HepG2 (cell line): ENCODE measurements around the gene TOX4. TPM values are rescaled to one million over a fixed set of nuclear protein-coding genes. Genes with fewer than 3 reads are reported as not detected.

Experiments used
- ARHGAP35 ChIP-seq: sonication (generic); formaldehyde crosslinking; IDR thresholded peaks from 2 replicates; pipeline ENCODE4 v1.9.0; 2022; ENCODE audit warnings: mild to moderate bottlenecking, inconsistent platforms, moderate library complexity, missing genetic modification reagents, borderline replicate concordance
- GPN1 ChIP-seq: sonication (generic); formaldehyde crosslinking; IDR thresholded peaks from 2 replicates; pipeline ENCODE4 v1.5.1; 2020; ENCODE audit warnings: missing genetic modification reagents, borderline replicate concordance
- KMT2A ChIP-seq: sonication (generic); formaldehyde crosslinking; IDR thresholded peaks from 2 replicates; pipeline ENCODE4 v1.4.0; 2020; ENCODE audit warnings: missing genetic modification reagents
- LCORL ChIP-seq, 2 experiments: fragments of 450-650 bp in 1 of 2; sonication (generic) in 1 of 2; formaldehyde crosslinking in 1 of 2; IDR thresholded peaks; 2 replicates each; pipeline versions ENCODE4 v1.5.0 to v1.6.1; 2017 to 2020; ENCODE audit warnings: antibody characterized with exemption in 1 of 2, missing genetic modification reagents in 1 of 2
- SOX6 ChIP-seq, 2 experiments: fragments of 450-650 bp in 1 of 2; sonication (generic) in 1 of 2; formaldehyde crosslinking in 1 of 2; IDR thresholded peaks; 2 replicates each; pipeline versions ENCODE4 v1.4.0 to v1.6.1; 2017 to 2020; ENCODE audit warnings: antibody characterized with exemption in 1 of 2, mild to moderate bottlenecking in 1 of 2, missing genetic modification reagents in 1 of 2
- TRAFD1 ChIP-seq: sonication (generic); formaldehyde crosslinking; IDR thresholded peaks from 2 replicates; pipeline ENCODE4 v1.5.1; 2020; ENCODE audit warnings: missing genetic modification reagents, mild to moderate bottlenecking, borderline replicate concordance
- UBTF ChIP-seq: sonication (generic); formaldehyde crosslinking; IDR thresholded peaks from 2 replicates; pipeline ENCODE4 v1.4.0; 2020; ENCODE audit warnings: mild to moderate bottlenecking, missing genetic modification reagents
- YEATS2 ChIP-seq: sonication (generic); formaldehyde crosslinking; IDR thresholded peaks from 2 replicates; pipeline ENCODE4 v1.4.0; 2020; ENCODE audit warnings: missing genetic modification reagents, borderline replicate concordance
- ZBTB10 ChIP-seq: sonication (generic); formaldehyde crosslinking; IDR thresholded peaks from 2 replicates; pipeline ENCODE4 v1.4.0; 2020; ENCODE audit warnings: missing genetic modification reagents, borderline replicate concordance
- ZNF292 ChIP-seq: sonication (generic); formaldehyde crosslinking; IDR thresholded peaks from 2 replicates; pipeline ENCODE4 v1.8.1; 2022; ENCODE audit warnings: mild to moderate bottlenecking, low read depth, missing genetic modification reagents, borderline replicate concordance
- ZNF530 ChIP-seq: sonication (generic); formaldehyde crosslinking; IDR thresholded peaks from 2 replicates; pipeline ENCODE4 v1.5.0; 2020; ENCODE audit warnings: low read depth, mild to moderate bottlenecking, missing genetic modification reagents
- polyA plus RNA-seq, 8 experiments: library from polyadenylated mRNA; depleted of rRNA in 3 of 8; stranded (reverse) in 7 of 8; unstranded in 1 of 8; fragments of >200 nt; fragmentation: Illumina TruSeq in 4 of 8; extraction: Trizol in 4 of 8; gene quantifications; 2 replicates each; pipeline versions ENCODE4 v1.2.1 to v1.2.3, GENCODE V29; 2011 to 2016; ENCODE audit warnings: low read depth in 4 of 8, missing spikeins in 1 of 8, mixed read lengths in 1 of 8; ENCODE audit not compliant: insufficient read depth in 1 of 8
- total RNA-seq, 5 experiments: library from RNA; depleted of rRNA; stranded (reverse); fragments of >200 nt; fragmentation: Illumina TruSeq; extraction: Trizol; gene quantifications; 2 replicates each; pipeline ENCODE4 v1.2.3, GENCODE V29; 2016; ENCODE audit warnings: low read depth in 1 of 5
- TF ChIP-seq, protein P1 (sequence below): IDR thresholded peaks from 2 replicates; pipeline ENCODE4 v1.6.1; 2016; ENCODE audit warnings: low read depth, missing genetic modification reagents, missing compliant biosample characterization
- TF ChIP-seq, protein P2 (sequence below): IDR thresholded peaks from 2 replicates; pipeline ENCODE4 v1.6.1; 2016; ENCODE audit warnings: mild to moderate bottlenecking, missing biosample characterization, missing genetic modification reagents
- TF ChIP-seq, protein P3 (sequence below): sonication (generic); formaldehyde crosslinking; IDR thresholded peaks from 2 replicates; pipeline ENCODE4 v1.4.0; 2020; ENCODE audit warnings: mild to moderate bottlenecking, missing genetic modification reagents

TOX4 gene
- total and polyA plus RNA-seq, 2 of the 13 experiments (the other 11 are each of a cell fraction or from before 2014, with no cell fraction given): 71.8 to 163 TPM

DNA sequence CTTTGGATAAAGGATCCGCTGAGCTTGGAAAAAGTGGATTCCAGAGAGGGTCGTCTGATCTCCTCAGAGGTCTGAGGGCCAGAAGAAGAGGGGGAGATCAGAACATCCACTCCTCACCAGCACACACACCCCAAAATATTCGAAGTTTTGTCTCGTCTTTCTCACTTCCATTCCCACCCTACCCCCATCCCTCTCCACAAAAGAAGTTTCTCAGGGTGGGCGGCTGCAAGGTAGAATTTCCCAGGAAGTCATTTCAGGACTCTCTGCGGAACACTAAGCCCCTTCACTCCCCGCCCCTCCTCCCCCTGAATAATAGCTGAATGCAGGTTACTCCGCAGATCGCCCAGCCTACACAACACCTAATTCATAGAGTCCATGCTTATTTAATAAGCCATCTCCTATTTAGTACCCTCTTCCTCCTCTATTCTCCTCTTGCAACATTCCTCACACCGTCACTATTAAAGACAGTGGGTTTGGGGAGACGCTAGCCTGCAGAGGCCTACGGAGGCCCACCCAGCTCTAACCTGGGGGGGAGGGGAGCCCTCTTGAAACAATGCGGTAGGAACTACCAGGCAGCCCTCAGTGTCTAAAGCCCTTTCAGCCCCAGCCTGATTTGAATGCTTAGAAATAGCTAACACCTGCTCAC, 49.8 kb downstream of the TOX4 start (continued):
- TF ChIP-seq, protein P1, sequence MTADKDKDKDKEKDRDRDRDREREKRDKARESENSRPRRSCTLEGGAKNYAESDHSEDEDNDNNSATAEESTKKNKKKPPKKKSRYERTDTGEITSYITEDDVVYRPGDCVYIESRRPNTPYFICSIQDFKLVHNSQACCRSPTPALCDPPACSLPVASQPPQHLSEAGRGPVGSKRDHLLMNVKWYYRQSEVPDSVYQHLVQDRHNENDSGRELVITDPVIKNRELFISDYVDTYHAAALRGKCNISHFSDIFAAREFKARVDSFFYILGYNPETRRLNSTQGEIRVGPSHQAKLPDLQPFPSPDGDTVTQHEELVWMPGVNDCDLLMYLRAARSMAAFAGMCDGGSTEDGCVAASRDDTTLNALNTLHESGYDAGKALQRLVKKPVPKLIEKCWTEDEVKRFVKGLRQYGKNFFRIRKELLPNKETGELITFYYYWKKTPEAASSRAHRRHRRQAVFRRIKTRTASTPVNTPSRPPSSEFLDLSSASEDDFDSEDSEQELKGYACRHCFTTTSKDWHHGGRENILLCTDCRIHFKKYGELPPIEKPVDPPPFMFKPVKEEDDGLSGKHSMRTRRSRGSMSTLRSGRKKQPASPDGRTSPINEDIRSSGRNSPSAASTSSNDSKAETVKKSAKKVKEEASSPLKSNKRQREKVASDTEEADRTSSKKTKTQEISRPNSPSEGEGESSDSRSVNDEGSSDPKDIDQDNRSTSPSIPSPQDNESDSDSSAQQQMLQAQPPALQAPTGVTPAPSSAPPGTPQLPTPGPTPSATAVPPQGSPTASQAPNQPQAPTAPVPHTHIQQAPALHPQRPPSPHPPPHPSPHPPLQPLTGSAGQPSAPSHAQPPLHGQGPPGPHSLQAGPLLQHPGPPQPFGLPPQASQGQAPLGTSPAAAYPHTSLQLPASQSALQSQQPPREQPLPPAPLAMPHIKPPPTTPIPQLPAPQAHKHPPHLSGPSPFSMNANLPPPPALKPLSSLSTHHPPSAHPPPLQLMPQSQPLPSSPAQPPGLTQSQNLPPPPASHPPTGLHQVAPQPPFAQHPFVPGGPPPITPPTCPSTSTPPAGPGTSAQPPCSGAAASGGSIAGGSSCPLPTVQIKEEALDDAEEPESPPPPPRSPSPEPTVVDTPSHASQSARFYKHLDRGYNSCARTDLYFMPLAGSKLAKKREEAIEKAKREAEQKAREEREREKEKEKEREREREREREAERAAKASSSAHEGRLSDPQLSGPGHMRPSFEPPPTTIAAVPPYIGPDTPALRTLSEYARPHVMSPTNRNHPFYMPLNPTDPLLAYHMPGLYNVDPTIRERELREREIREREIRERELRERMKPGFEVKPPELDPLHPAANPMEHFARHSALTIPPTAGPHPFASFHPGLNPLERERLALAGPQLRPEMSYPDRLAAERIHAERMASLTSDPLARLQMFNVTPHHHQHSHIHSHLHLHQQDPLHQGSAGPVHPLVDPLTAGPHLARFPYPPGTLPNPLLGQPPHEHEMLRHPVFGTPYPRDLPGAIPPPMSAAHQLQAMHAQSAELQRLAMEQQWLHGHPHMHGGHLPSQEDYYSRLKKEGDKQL (CRISPR knock-in tag): no peak
- TF ChIP-seq, protein P2, sequence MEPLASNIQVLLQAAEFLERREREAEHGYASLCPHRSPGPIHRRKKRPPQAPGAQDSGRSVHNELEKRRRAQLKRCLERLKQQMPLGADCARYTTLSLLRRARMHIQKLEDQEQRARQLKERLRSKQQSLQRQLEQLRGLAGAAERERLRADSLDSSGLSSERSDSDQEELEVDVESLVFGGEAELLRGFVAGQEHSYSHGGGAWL (CRISPR knock-in tag): no peak
- TF ChIP-seq, protein P3, sequence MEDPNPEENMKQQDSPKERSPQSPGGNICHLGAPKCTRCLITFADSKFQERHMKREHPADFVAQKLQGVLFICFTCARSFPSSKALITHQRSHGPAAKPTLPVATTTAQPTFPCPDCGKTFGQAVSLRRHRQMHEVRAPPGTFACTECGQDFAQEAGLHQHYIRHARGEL (CRISPR knock-in tag): no peak
- TF ChIP-seq LCORL (IDR thresholded peaks at IDR 0.05) (no peak), LCORL (CRISPR knock-in tag; IDR thresholded peaks at IDR 0.05) (peak; percentile 21; the same call in 1 of the 2 replicates), ZNF530 (CRISPR knock-in tag) (no peak), YEATS2 (0 out of 2 replicates have a peak, but pooled peaks have one; percentile 16), ZBTB10 (CRISPR knock-in tag) (no peak), SOX6 (IDR thresholded peaks at IDR 0.05) (no peak), SOX6 (CRISPR knock-in tag; IDR thresholded peaks at IDR 0.05) (peak; percentile 25; the same call in 1 of the 2 replicates), ARHGAP35 (CRISPR knock-in tag) (no peak), KMT2A (no peak), TRAFD1 (no peak), GPN1 (CRISPR knock-in tag) (no peak), ZNF292 (no peak), UBTF (CRISPR knock-in tag) (0 out of 2 replicates have a peak, but pooled peaks have one; percentile 11)
